ENCODE data around the gene CAPN6. TPM values are rescaled to one million over a fixed set of nuclear protein-coding genes. Genes with fewer than 3 reads are reported as not detected.

Gene CAPN6
- total and polyA plus RNA-seq, 10 of the 15 experiments (the other 5 are each of a cell fraction or from before 2014, with no cell fraction given) = not detected

GRCh38 chrX:111199505-111199904, 70.8 kb downstream of the CAPN6 start:
- Histone ChIP-seq H3K4me3 (no peak overlapping the region), H2AFZ (ENCODE audit: control insufficient read depth, low read depth, low read length) (no peak overlapping the region), H3K27me3 (replicated peaks in 1 of 2; ENCODE audit: control insufficient read depth in 2 of 2, insufficient read depth in 2 of 2, low read length in 1 of 2) (no peaks in the 10 kb centered on the region; a peak in 1 of 4 replicates), H3K9ac (ENCODE audit: control insufficient read depth, insufficient read depth, low read length) (no peak overlapping the region), H3K27ac (ENCODE audit: control insufficient read depth, insufficient read depth) (no peak overlapping the region), H3K36me3 (ENCODE audit: control insufficient read depth in 2 of 2, insufficient read depth in 2 of 2, low read length in 1 of 2) (no peaks in the 10 kb centered on the region), H4K20me1 (ENCODE audit: control insufficient read depth, insufficient read depth) (no peaks in the 10 kb centered on the region), H3K4me1 (ENCODE audit: control insufficient read depth, insufficient read depth, low read length) (no peaks in the 10 kb centered on the region), H3K79me2 (ENCODE audit: control insufficient read depth, insufficient read depth, low read length) (no peaks in the 10 kb centered on the region), H3K9me3 (replicated peaks; ENCODE audit: control insufficient read depth, insufficient read depth, low read length) (no peaks in the 10 kb centered on the region), H3K4me2 (ENCODE audit: control insufficient read depth, insufficient read depth) (no peak overlapping the region)
- intact Hi-C loops (cut with micrococcal nuclease; ENCODE audit: unreplicated experiment) (no loop called here), in situ Hi-C loops (cut with MboI) (no loop called here)
- 4% methylated on average over 2 of the region's 2 CpGs for WGBS (ENCODE audit: insufficient coverage, insufficient replicate concordance, low lambda C conversion rate, missing lambda C conversion rate)
- RAD21 ChIA-PET (ENCODE audit: unreplicated experiment) = no interaction called here
- FAIRE-seq = no peak
- no peak for TF ChIP-seq ZNF207 (IDR thresholded peaks at IDR 0.05; ENCODE audit: borderline replicate concordance)
- no peak for TF ChIP-seq BCLAF1 (IDR thresholded peaks at IDR 0.05)
- TF ChIP-seq STAT1 (conservative IDR thresholded peaks at IDR 0.05) = no peak
- TF ChIP-seq RELA (IDR thresholded peaks at IDR 0.05; ENCODE audit: borderline replicate concordance, partially characterized antibody) = no peak
- no peak for TF ChIP-seq TAF1 (IDR thresholded peaks at IDR 0.05; ENCODE audit: borderline replicate concordance, low read depth, low read length)
- TF ChIP-seq CHD4 (IDR thresholded peaks at IDR 0.05) = no peak
- no peak for TF ChIP-seq EP300 (IDR thresholded peaks at IDR 0.05; ENCODE audit: borderline replicate concordance in 1 of 2, control insufficient read depth in 1 of 2, low read depth in 2 of 2, low read length in 2 of 2)
- TF ChIP-seq USF2 (IDR thresholded peaks at IDR 0.05; ENCODE audit: borderline replicate concordance, low read depth, low read length) = no peak
- no peak for TF ChIP-seq LARP7 (IDR thresholded peaks at IDR 0.05)
- no peak for TF ChIP-seq CTCF (IDR thresholded peaks at IDR 0.05 in 2 of 3, conservative IDR thresholded peaks at IDR 0.05 in 1 of 3; ENCODE audit: control insufficient read depth in 2 of 3, extremely low read depth in 1 of 3, insufficient read depth in 1 of 3, low read depth in 3 of 3, low read length in 3 of 3)
- no peak for TF ChIP-seq NFXL1 (IDR thresholded peaks at IDR 0.05; ENCODE audit: borderline replicate concordance)
- TF ChIP-seq CHD2 (IDR thresholded peaks at IDR 0.05; ENCODE audit: borderline replicate concordance, low read depth, low read length) = no peak
- no peak for TF ChIP-seq EZH2 (IDR thresholded peaks at IDR 0.05; ENCODE audit: borderline replicate concordance, control insufficient read depth, low read depth, low read length)
- no peak for TF ChIP-seq EGR1 (IDR thresholded peaks at IDR 0.05; ENCODE audit: borderline replicate concordance in 1 of 2, low read depth in 2 of 2, low read length in 2 of 2)
- no peak for TF ChIP-seq CBFB (IDR thresholded peaks at IDR 0.05; ENCODE audit: low read depth)
- SMC1A ChIA-PET (ENCODE audit: uncharacterized antibody, unreplicated experiment) = interaction anchor here (1.5 kb wide), 1 partner anchor 45 kb away, joined by 3 read pairs; no protein-coding TSS in a partner anchor
- ATAC-seq = no peak
- BruUV-seq (replicated peaks) = no TSS peak
- CTCF ChIA-PET = no interaction called here
- POLR2A ChIA-PET = no interaction called here
- DNase-seq (ENCODE audit: low read depth, low spot score) = no peak
